Neural progenitor cell (in vitro differentiated cells): Measurements from ENCODE around the gene PLEKHH2.

ENCODE experiments used
- EZH2 ChIP-seq: fragments of 200-600 bp; sonication (generic); IDR thresholded peaks from 2 replicates; pipeline ENCODE4 v1.6.1; 2017; ENCODE audit warnings: antibody characterized with exemption, mild to moderate bottlenecking, moderate library complexity
- EZH2phosphoT487 ChIP-seq: fragments of 200-600 bp; sonication (generic); IDR thresholded peaks from 2 replicates; pipeline ENCODE4 v1.6.1; 2017; ENCODE audit warnings: antibody characterized with exemption
- TF ChIP-seq, protein P1 (sequence below): fragments of 200-600 bp; sonication (generic); IDR thresholded peaks from 2 replicates; pipeline ENCODE4 v1.5.1; 2017; ENCODE audit warnings: antibody characterized with exemption, mild to moderate bottlenecking

DNA sequence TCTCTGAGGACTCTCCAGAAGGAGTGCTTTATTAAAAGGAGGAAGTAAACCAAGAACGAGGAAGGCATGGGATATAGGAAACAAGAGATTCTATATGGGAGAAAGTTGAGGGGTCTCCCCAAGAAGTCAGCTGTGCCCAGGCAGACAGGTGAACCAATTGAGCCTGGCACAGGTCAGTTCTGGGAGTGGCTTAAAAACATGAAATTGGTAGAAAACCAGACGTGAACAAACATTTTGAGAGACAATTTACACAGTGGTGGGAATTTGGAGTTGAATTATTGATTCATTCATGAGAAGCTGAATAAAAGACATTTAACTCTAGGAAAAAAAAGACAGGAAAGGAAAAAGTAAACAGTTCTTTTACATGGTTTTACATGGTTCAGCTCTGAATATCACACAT is 16.4 kb downstream of the PLEKHH2 start:
- TF ChIP-seq, protein P1, sequence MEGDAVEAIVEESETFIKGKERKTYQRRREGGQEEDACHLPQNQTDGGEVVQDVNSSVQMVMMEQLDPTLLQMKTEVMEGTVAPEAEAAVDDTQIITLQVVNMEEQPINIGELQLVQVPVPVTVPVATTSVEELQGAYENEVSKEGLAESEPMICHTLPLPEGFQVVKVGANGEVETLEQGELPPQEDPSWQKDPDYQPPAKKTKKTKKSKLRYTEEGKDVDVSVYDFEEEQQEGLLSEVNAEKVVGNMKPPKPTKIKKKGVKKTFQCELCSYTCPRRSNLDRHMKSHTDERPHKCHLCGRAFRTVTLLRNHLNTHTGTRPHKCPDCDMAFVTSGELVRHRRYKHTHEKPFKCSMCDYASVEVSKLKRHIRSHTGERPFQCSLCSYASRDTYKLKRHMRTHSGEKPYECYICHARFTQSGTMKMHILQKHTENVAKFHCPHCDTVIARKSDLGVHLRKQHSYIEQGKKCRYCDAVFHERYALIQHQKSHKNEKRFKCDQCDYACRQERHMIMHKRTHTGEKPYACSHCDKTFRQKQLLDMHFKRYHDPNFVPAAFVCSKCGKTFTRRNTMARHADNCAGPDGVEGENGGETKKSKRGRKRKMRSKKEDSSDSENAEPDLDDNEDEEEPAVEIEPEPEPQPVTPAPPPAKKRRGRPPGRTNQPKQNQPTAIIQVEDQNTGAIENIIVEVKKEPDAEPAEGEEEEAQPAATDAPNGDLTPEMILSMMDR: no peak
- TF ChIP-seq EZH2 (no peak), EZH2phosphoT487 (no peak)
